GM21723 (cell line): Measurements from ENCODE around the gene ITGA2.

Experiments
- ATAC-seq: cut with Tn5 transposase; IDR thresholded peaks from one replicate; pipeline ENCODE4 v1.9.1; 2021; ENCODE audit warnings: mild to moderate bottlenecking, moderate library complexity; ENCODE audit not compliant: unreplicated experiment

Gene ITGA2

DNA sequence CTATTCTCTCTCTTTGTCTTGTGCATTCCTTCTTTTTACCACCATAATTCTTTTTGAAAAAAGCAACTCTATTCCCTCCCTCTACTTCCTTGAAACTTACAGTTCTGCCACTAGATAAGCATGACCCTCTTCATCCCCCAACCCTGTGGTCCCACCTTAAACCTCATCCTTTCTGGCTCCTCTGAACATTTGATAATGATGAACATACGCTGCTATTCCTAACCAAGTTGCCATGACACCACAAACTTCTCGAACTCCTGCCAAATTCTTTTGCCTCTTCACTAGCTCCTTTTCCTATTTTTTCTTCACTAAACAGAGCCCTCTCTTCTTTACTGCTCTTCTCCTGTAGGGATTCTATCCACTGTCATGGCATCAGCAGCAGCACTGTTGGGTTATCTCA, 63.3 kb downstream of the ITGA2 start:
- no peak for ATAC-seq

DNA sequence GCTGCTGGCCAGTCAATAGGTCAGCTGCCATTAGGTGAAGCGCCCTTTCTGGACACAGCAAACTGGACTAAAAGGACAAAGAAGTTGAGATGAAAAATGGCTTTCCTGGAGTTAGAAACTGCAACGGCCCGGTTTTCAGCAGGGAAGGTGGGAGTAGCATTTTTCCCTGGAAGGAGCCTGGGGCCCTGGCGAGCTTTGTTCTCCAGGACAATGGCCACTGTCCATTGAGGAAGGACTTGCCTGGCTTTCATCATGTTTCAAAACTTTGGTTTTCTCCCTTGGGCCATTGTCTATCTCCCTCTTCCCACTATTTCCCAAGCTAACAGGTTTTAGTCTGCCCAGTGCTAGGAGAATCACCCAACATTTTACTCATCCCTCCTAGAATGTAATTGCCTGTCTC, 64.2 kb downstream of the ITGA2 start:
- no peak for ATAC-seq

DNA sequence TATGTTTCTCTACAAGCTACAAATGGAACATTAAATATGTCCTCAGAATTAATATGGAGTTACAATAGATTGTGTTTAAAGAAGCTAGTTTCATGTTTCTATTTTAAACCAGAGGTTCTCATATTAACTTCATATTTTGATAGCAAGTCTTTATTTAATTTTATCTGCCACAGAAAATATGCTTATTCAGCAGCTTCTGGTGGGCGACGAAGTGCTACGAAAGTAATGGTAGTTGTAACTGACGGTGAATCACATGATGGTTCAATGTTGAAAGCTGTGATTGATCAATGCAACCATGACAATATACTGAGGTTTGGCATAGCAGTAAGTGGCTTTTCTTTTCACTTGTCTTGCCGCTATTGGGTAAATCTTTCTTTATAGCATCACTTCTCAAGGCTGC, 66.2 kb downstream of the ITGA2 start:
- ATAC-seq, result no peak

DNA sequence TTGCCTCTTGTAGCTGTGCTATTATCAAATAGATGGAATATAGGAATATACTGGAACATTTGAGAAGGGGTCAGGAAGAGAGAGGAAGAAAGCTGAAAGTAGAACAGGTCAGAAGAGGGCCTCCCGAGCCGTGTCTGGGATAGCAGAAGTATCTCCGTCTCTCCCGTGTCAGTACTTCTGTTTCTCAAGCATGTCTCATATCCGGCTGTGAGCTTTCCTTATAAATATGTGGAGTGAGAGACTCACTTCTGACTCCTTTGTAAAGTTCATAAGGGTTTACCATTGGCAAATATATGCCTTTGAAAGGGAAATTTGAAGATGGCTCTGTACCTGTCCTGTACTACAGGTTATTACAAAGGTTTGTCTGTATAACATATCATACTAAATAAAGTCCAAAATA, 70.1 kb downstream of the ITGA2 start:
- no peak for ATAC-seq

DNA sequence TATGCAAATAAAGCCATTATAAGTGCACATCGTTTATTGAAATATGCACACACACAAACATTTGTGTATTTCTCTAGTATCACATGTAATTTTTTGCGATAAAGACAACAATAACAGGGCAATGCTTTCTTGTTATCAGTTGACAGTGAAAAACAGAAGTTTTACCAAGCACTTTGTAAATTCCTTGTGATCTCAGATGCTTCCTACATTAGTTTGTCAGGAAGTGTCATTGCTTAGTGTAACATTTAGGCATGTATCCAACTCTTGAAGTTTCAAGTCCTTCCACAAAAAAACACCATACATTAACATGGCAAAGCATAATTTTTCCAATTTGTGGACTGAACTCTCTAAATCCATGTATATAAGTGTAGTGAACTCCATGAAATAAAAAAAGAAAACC, 74.0 kb downstream of the ITGA2 start:
- ATAC-seq, result no peak

DNA sequence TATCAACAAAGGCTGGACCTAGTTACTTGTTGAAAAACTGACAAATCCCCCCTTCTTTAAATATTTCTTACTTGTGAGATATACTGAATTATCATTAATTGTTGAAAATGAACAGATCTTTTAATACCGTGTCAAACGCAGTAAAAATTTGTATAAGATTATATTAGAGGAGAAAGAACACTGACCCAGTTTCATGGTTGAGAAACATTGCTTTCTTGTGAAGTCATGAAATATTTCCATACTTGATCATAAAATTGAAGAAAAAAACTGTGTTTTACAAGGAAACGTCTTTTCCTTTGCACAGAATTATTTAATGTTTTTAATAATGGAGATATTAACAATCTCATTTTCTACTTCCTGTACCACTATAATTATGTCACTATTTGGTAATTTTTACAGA, 74.6 kb downstream of the ITGA2 start:
- no peak for ATAC-seq

DNA sequence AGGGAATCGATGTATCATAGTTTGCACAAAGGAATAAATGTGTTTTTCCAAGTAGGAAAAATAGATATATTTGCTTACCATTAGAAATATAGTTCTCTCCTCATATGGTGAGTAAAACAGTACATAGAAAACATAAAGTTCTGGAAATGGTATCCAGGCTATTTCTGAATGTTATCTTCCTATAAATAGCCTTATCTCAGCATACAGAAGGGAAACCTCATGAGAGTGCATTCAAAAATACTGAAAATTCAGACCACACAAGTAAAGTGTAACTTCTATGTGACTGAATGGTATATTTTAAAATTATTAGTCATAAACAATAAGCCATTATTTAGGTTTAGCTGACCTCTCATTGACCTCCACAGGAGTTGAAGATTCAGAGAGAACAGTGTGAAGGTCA, 76.9 kb downstream of the ITGA2 start:
- no peak for ATAC-seq

DNA sequence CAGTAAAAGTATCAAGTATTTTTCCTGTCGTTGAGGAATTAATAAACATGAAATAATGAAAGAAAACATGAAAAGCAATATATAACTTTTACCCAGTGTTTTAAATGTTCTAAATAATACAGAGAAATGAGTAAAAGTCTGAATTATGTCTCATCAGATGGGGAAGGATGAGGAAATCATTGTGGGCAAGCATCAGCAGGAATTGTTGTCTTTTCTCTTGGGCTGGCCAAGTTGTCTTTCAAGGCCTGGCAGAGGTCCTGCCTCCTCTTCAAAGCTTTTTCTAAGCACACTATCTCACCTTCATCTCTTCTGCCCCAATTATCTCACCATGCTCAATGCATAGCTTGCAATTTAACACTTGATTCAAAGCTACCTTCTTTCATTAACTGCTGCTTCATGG, 78.5 kb downstream of the ITGA2 start:
- ATAC-seq, result no peak

DNA sequence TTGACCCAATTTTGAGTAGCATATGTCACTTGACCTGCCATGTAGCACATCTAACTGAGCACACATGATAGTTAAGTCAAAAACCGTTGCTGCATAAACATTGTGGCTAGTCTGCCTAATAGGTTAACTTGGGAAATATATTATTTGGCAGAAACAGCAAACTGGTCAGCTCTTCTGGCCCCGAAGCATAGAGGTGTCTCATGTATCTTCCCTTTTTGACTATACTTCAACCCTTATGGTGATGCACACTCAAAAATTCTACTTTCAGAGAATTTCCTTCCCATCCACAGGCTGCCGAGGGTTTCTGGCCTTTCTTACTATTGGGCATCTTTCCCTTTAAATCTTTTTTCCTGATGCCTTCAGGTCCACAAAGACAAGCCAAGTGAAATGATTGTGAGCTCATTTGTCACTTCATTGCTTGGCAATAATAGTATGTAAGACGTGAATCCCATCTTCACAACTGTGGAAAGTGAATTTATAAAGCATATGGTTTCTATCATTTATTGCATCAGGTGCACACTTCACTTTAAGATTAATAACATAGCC, 79.2 kb downstream of the ITGA2 start:
- no peak for ATAC-seq

DNA sequence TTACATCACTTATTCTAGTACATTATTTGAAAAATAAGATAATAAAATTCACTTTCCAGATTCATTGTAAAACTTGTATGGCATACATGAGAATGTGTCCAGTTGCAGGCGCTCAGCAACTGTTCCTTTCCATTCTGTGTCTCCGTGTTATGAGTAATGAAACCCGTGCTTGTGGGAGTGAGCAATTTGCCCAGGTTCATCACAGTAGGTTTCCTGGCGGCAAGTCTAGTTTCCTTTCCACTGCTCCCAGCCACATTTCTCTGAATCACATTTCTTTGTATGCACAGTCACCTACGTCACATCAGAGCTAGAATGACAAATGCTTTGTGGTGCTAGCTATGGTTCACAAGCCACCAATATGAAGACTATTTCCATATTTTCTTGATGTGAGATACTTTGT, 80.5 kb downstream of the ITGA2 start:
- no peak for ATAC-seq

DNA sequence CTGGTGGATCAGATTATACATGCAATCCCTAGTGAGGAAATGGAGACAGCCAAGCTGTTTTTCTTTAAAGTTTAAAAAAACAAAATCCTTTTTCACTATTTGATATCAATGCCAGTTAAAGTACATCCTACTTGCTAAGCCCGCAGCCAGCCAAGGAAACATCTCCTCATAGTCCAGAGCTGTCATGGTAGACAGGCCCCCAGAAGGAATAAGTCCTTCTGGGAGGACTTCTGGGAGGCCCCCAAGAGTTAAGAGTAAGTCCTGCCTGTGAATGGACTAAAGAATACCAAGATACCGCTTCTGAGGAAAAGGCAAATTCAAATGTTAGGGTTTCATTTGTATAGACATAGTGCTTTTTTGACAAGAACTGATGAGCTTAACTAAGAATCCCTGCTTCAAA, 82.1 kb downstream of the ITGA2 start:
- ATAC-seq, result no peak

DNA sequence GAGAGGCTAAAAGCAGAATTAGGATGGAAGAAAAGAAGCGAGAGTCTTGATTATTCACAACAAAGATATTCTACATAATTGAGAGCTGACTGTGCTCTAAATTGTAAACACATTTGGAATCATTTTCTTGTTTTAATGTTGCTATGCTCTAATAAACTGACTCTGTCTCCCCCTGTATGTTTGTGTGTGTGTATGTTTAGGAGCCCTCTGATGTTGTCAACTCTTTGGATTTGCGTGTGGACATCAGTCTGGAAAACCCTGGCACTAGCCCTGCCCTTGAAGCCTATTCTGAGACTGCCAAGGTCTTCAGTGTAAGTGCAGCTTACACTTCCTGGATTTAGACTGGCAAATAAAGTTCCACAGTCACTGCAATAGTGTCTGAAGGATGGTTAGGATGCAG, 82.6 kb downstream of the ITGA2 start:
- no peak for ATAC-seq

DNA sequence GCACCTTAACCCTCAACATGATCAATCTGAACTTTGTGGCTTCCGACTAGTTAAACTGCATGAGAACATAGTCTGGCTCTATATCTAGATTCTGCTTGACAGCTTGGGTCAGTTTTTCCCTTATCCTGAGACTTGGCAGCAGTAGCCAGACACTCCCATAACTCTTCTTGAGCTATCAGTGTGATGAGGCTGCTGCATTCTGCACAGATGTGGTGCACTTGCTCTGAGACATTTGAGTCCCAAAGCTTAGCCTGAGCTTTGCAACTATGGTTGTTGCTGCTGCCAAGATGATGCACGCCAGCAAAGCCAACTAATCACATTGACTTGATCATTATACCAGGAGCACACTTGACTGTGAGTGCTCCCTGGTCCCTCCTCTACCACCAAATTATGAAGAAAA, 84.2 kb downstream of the ITGA2 start:
- ATAC-seq, result no peak

DNA sequence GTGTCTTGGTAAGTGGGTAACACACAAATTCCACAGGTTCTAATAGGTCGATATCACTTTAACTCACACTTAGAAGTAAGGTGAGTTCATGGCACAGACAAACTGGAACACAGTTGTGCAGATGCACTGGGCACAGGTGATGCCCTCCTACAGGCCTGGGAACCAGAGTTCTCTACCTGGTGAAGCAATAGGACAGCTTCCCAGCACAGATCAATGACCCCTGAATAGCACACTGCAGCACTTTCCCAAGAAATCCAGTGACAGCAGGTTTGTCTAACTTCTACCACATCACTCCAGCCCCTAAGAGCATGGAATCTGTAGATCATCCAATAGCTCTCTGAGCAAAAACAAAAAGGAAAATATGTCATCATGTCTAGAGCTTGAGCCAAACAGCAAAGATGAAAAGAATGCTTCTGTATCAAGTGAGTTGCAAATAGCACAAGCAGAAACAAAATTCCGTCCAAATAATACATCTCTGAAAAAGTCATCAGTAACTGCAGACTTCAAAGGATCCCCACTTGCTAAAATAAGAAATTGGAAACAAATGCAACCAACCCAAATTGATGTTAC, 86.9 kb downstream of the ITGA2 start:
- ATAC-seq, result no peak

DNA sequence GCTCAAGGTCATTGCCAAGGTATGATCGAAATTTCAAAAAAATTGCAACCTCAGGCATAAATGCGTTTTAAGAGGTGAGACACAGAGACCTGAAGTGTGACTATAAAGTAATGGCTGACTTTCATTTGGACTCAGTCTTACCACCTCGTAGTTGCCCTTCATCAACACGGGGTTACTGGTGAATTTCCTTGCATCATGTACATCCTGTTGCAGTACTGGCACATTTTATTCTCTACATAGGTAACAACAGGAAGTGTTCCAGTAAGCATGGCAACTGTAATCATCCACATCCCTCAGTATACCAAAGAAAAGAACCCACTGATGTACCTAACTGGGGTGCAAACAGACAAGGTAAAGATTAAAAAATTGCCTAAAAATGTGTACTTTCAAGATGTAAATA, 91.1 kb downstream of the ITGA2 start:
- no peak for ATAC-seq

DNA sequence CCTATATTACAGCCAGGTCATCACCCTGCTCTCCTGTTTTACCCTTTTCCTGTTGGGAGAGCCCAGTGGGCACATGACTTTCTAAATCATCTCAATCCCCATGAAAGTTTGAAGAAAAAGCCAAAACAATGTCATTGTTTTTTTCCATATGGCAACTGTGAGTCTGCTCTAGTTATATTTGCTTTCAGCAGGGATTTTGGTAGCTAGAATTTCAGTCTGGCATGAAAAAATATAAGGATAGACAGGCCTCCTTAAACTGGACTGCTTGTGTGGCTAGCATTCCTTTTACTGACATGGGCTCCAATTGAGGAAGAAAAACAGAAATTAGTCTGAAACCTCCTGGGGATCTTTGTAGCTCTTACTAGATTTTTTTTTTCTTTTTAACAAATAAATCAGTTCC, 94.8 kb downstream of the ITGA2 start:
- ATAC-seq, result no peak

DNA sequence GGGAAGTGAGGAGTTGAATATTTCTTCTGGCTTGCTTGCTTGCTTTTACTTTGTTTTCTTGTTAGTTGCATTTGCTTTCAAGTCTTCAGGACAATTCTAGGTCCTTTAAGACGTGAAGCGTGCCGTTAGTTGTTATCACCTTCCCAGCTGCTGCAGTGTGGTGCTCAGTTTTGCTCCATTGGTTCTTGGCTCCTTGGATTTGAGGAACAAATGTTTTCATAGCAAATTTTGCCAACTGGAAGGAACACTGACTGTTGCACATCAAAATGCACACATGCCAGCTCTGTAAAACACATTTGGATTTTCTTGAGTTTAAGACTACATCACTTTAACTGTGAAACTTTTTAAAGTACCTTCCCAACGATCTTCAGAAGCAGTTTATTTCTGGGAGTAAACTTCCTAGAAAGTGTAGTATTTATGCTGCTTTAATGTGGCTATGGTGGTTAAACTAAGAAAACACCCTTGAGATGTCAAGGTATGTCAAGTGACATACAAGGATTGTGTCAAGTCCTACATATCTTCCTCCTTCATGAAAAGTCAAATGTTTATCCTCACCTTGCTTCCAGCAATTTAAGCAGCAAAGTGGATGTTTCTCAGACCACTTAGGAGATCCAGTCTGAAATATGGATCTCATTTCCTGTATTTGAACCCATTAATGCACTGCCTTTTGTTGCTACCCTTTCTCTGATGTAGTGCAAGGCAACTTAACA, 95.5 kb downstream of the ITGA2 start:
- ATAC-seq, result no peak

DNA sequence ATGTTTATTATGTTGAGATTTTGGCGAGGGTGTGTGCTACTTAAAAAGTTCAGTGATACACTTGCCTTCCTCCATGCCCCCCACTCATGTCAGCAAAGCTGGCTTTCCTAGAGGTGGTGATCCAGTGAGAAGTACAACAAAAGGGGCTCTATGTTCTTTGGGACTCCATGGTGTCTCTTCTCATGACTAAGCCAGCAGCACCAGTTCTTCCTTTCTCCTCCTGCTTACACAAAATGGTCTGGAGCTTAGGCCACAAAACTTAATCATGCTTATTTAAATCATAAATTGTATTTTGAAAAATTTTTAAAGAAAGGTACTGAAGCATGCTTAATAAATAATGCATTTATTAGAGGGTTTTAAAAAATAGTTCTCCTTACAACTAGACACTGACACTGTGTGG, 98.0 kb downstream of the ITGA2 start:
- no peak for ATAC-seq

DNA sequence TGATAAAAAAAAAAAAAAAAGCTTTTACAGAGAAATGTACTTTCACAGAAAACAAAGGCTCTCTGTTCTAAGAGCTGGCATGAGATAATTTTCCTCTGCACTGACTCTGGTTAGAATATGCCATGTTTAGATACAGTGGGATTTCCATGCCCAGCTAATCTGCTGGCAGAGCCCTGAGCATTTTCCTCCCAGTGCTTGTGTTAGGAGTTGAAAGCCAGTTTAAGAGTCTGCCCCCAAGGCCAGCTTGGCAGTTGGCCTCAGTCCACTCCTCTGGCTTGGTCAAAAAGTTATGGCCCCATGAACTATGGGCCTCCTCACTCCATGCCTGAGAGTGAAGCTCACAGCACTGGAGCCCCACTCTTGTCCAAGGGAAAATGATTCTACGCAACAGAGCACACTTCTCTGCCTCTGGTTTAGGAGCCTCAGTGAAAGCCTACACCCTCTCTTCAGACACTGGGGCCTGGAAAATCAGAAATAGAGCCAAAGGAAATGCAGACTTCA, 98.5 kb downstream of the ITGA2 start:
- no peak for ATAC-seq

DNA sequence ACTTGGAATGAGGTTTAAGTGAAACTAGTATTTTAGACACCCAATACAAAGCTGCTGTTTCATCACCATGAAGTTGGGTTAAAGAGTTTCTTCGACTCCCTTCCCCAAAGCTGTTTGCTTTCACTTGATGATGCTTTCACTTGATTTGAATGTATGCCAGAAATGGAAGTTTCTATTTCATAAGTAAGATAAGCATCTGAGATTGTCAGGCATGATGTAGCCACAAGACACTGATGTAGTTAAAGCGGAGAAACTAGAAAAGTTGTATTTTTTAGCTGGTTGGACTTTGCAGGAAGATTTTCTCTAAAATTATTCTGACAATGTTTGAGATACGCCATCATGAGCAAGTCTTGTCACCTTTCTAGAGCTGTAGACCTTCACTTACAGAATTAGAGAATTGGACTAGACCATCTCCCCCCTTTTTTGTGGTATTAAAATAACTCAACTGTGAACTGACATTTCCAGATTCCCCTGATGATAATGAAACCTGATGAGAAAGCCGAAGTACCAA, 100.4 kb downstream of the ITGA2 start:
- peak; percentile 83 for ATAC-seq

DNA sequence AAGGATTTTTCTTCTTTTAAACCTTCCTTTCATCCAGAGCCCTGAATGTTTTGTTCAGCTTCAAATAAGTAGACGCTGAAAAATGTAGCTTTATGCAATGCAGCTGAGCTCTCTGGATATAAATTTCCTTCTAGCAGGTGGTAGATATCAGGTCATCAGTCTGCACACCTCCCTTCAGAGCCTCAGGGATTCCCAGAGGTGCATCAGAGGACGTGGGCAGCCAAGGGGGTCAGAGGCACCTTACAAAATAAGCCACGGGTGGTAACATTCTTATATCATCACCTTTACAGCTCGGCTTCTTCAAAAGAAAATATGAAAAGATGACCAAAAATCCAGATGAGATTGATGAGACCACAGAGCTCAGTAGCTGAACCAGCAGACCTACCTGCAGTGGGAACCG, 101.1 kb downstream of the ITGA2 start:
- ATAC-seq, result no peak

DNA sequence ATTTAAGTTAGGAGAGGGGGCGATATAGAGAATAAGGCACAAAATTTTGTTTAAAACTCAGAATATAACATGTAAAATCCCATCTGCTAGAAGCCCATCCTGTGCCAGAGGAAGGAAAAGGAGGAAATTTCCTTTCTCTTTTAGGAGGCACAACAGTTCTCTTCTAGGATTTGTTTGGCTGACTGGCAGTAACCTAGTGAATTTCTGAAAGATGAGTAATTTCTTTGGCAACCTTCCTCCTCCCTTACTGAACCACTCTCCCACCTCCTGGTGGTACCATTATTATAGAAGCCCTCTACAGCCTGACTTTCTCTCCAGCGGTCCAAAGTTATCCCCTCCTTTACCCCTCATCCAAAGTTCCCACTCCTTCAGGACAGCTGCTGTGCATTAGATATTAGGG, 102.1 kb downstream of the ITGA2 start:
- no peak for ATAC-seq
